G401 (cell line): ENCODE results near the gene TXNL4A. TPM values are rescaled to one million over a fixed set of nuclear protein-coding genes. Genes with fewer than 3 reads are reported as not detected.

Source experiments
- DNase-seq: peaks from one replicate; pipeline ENCODE4 v3.0.0-alpha.2; 2015; ENCODE audit warnings: low spot score
- in situ Hi-C: cut with HindIII; loops from 2 replicates; pipeline ENCODE4 v1.10.0; 2016; ENCODE audit warnings: low sequenced_read_pairs, mixed read lengths
- total RNA-seq: library from RNA; depleted of rRNA; stranded (reverse); fragments of >200 nt; shearing (Covaris generic); gene quantifications from 2 replicates; pipeline ENCODE4 v1.2.3, GENCODE V29; 2014

Gene TXNL4A
- total RNA-seq, 1 experiment from 2014 or later = 209 TPM

- DNase-seq = no peak
- in situ Hi-C loops = no loop called here
These were observed 47.4 kb downstream of the TXNL4A start for GRCh38 chr18:79940814-79941472.

- in situ Hi-C loops = no loop called here
- DNase-seq = no peak
These were observed 48.1 kb downstream of the TXNL4A start for GRCh38 chr18:79940126-79940813.

DNA sequence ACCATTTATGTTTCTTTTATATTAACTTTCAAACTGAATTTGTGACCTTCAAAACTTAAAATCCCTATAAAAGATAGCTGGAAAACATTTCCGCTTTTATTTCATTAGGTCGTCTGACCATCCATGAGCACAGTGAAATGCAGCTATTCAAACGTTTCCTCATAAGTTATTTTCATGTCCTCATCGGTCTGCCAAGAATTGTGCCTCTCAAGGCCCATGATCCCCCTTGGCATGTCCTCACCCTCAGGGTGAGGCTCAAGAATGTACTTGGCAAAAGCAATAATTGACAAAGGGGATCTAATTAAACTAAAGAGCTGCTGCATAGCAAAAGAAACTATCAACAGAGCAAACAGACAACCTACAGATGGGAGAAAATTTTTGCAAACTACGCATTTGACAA is 49.3 kb downstream of the TXNL4A start:
- DNase-seq = no peak

DNA sequence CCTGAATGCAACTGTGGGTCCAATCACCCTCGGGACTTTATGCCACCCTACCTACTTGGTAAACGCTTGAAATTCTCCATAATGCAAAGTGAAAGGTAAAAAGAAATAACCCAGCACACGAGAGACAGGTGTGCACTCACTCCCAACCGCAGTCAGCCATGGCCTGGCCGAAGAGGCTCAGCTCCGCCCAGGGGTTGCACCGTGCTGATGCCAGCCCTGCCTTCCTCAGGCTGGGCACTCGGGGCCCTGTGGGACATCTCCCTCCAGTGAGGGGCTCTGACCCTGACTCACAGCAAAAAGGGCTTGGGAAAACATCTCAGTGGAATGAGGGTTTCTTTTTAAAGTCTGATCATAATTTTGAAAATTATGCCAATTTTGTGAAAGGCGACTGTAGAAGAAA is 50.2 kb downstream of the TXNL4A start:
- DNase-seq = no peak
- in situ Hi-C loops = no loop called here

More for the DNA sequence above, 49.3 kb downstream of the TXNL4A start:
- in situ Hi-C loops = no loop called here

- no peak for DNase-seq
- in situ Hi-C loops = no loop called here
These were observed 51.1 kb downstream of the TXNL4A start for GRCh38 chr18:79937103-79937860.

DNA sequence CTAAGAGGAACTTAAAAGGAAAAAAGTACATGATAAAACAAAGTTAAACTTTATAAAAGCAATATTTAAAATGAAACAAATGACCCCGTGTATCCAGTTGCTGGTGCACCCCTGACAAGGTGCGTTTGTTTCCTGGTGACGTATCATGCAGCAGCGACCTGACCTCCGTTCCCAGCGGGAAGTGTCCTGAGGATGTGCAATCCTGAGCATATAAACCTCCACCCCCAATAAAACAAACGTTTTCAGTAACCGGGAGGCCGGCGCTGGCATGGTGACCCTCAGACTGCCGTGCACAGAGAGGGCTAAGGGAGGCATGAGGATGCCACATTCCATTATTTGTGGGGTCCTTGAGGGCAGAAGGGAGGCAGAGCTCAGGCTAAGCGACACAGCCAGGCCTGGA is 51.7 kb downstream of the TXNL4A start:
- in situ Hi-C loops = no loop called here
- DNase-seq = no peak

- no peak for DNase-seq
- in situ Hi-C loops = no loop called here
These were observed 52.4 kb downstream of the TXNL4A start for GRCh38 chr18:79935925-79936324.

DNA sequence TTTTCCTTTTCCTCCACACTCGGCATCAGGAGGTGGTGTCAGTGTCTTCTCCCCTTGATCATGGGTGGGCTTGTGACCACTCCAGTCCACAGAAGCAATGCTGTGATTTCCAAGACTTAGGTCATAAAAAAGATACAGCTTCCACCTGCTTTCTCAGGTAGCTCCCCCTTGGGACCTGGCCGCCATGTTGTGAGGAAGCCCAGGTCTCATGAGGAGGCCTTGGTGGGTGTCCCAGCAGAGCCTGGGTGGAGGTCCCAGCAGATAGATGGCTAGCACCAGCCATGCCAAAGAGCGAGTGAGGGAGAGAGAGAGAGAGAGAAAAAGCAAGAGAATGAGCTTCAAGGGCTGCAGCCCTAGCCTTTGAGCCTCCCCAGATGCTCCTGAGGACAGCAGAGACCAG is 52.9 kb downstream of the TXNL4A start:
- DNase-seq = no peak
- in situ Hi-C loops = no loop called here

DNA sequence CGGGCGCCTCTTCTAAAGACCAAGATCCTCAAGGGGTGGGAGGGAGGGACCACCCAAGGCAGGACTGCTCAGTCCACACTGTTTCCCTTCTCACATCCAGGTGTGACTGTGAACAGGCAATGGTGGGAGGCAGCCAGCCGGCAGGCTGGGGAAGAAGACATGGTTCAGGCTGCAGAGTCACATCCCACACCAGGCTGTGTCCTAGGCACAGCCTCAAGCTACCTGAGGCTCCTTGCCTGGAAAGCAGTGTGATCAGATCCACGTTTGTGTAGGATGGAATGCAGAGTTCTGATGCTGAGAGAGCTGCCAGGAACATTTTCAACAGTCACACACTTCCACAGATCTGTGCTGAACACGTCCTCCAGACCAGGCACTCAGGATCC is 53.3 kb downstream of the TXNL4A start:
- in situ Hi-C loops = no loop called here
- DNase-seq = no peak

DNA sequence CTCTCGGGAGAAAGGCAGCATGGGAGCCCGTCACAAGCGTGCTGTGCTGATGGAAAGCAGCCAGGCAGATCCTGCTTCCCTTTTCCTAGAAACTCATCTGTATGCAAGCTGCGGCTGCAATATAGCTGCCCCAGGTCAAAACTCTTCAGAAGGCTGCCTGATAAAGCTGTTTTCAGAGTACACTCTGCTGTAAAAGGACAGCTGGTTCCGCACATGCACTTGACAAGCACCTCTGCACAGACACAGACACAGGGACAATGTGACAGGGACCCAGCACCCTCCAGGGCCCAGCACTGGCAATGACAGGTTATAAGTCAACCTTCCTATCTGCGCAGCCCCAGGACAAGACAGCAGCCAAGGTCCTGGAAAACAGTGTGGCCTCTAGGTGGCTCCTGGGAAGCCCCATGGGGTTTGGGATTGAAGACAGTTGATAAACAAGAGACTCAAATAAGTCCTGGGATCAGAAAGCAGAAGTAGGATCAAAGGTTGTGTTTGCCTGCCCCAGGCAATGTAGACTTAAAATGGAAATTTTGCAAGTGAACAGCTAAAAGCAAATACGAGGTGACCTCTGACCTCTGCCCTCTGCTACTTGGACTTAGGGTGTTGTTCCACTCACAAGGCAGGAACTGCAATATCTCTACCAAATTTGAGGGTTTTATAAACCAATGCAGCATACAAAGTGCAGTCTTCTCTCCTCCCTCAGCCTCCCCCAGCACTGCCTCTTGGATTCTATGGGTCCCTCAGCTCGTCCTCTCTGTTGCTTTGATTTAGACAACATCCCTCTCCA is 53.9 kb downstream of the TXNL4A start:
- in situ Hi-C loops = no loop called here
- no peak for DNase-seq

DNA sequence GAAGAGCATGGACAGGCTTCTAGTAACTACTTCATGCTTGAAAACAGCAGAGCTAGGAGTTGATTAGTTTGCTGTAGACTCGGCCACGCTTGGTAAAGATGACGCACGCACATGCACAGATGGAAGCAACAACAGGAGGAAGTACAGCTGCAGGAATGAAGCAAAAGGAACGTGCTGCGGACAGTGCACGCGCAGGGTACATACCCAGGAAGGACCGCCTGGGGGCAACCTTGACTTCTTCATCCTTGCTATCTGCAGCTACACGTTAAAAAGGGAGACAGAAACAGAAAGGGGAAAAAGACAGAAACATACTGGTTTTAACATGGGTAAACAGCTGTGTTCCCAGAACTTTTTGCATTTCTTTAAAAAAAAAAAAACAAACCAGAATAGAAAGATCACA is 54.6 kb downstream of the TXNL4A start:
- in situ Hi-C loops = no loop called here
- DNase-seq = no peak

DNA sequence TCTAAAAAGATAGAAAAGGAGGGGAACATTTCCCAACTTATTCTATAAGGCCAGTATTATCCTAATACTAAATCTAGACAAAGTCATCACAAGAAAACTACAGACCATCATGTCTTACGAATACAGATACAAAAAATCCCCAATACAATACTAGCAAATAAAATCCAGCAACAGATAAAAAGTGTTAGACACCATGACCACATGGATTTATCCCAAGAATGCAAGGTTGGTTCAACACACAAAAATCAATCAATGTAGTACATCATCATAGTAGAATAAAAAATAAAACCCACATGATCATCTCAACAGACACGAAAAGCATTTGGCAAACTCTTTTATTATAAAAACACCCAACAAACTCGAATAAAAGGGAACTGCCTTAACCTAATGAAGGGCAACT is 55.5 kb downstream of the TXNL4A start:
- no peak for DNase-seq
- in situ Hi-C loops = no loop called here

DNA sequence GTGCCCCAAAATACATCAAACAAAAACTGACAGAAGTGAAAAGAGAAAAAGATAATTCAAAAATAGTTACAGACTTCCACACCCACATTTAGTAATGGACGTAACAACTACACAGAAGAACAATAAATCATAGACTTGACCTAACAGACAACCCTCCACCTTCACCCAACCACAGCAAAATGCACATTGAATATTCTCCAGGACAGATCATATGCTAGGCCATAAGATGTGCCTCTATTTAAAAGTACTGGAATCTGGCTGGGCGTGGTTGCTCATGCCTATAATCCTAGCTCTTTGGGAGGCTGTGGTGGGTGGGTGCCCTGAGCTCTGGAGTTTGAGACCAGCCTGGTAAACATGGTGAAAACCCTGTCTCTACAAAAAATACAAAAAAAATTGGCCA is 56.9 kb downstream of the TXNL4A start:
- in situ Hi-C loops = no loop called here
- DNase-seq = no peak

DNA sequence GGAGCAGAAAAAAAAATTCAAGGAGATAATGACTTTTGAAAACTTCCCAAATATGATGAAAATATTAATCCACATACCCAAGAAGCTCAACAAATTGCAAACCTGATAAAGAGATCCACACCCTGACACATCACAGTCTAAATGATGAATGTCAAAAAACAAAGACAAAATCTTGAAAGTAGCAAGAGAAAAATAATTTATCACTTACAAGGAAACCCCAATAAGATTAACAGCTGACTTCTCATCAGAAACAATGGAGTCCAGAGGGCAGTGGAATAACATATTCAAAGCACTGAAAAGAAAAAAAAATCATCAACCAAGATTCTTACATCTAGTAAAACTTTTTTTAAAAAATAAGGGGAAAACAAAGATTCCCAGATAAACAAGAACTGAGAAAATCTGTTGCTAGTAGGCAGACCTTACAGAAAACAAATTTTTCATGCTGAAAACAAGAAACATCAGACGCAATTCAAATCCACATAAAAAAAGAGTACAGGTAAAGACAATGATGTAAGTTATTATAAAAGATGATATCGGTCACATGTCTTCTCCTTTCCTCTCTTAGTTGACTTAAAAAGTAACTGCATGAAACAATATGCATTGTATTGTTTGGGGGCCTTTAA is 58.2 kb downstream of the TXNL4A start:
- DNase-seq = no peak
- in situ Hi-C loops = no loop called here

- DNase-seq = no peak
- in situ Hi-C loops = no loop called here
These were observed 59.8 kb downstream of the TXNL4A start for GRCh38 chr18:79928563-79928960.

- in situ Hi-C loops = no loop called here
- no peak for DNase-seq
These were observed 60.5 kb downstream of the TXNL4A start for GRCh38 chr18:79927607-79928562.

- DNase-seq = no peak
- in situ Hi-C loops = no loop called here
These were observed 61.4 kb downstream of the TXNL4A start for GRCh38 chr18:79926715-79927606.
